H9 (cell line): Measurements from ENCODE around the gene MUC4. TPM values are rescaled to one million over a fixed set of nuclear protein-coding genes. Genes with fewer than 3 reads are reported as not detected.

ENCODE experiments used
- DNase-seq: peaks from one replicate; pipeline ENCODE4 v3.0.0-alpha.2; 2017
- H2AFZ ChIP-seq: one replicate; pipeline ENCODE4 v1.6.1; 2013; ENCODE audit warnings: mild to moderate bottlenecking, low read length, control low read depth, moderate library complexity
- H2AK5ac ChIP-seq: 2 replicates; pipeline ENCODE4 v1.6.1; 2013; ENCODE audit warnings: low read length, control low read depth, mixed read lengths; ENCODE audit not compliant: insufficient read length
- H2BK120ac ChIP-seq: one replicate; pipeline ENCODE4 v1.6.1; 2013; ENCODE audit warnings: low read depth, mild to moderate bottlenecking, low read length, control low read depth, inconsistent platforms; ENCODE audit not compliant: poor library complexity, severe bottlenecking
- H2BK12ac ChIP-seq: 2 replicates; pipeline ENCODE4 v1.6.1; 2013; ENCODE audit warnings: low read length, control low read depth, mixed read lengths, low read depth; ENCODE audit not compliant: insufficient read length
- H2BK15ac ChIP-seq: 2 replicates; pipeline ENCODE4 v1.6.1; 2013; ENCODE audit warnings: low read depth, low read length, control low read depth
- H2BK20ac ChIP-seq: one replicate; pipeline ENCODE4 v1.6.1; 2013; ENCODE audit warnings: low read depth, mild to moderate bottlenecking, low read length, control low read depth, inconsistent platforms; ENCODE audit not compliant: poor library complexity, severe bottlenecking
- H2BK5ac ChIP-seq: 2 replicates; pipeline ENCODE4 v1.6.1; 2013; ENCODE audit warnings: low read length, control low read depth, mixed read lengths; ENCODE audit not compliant: insufficient read length
- H3K14ac ChIP-seq: 2 replicates; pipeline ENCODE4 v1.6.1; 2013; ENCODE audit warnings: low read length, control low read depth; ENCODE audit not compliant: insufficient read depth
- H3K18ac ChIP-seq: 2 replicates; pipeline ENCODE4 v1.6.1; 2013; ENCODE audit warnings: low read depth, mild to moderate bottlenecking, mixed read lengths, low read length, control low read depth; ENCODE audit not compliant: insufficient read length
- H3K23ac ChIP-seq: 2 replicates; pipeline ENCODE4 v1.6.1; 2013; ENCODE audit warnings: low read length, control low read depth, mixed read lengths, low read depth; ENCODE audit not compliant: insufficient read length
- H3K23me2 ChIP-seq: 2 replicates; pipeline ENCODE4 v1.6.1; 2013; ENCODE audit warnings: low read depth, mild to moderate bottlenecking, mixed read lengths, low read length, control low read depth; ENCODE audit not compliant: insufficient read length, poor library complexity, severe bottlenecking
- H3K27ac ChIP-seq: 2 replicates; pipeline ENCODE4 v1.5.1; 2013; ENCODE audit warnings: low read length, control low read depth, mixed read lengths, low read depth; ENCODE audit not compliant: insufficient read length
- H3K27me3 ChIP-seq: 2 replicates; pipeline ENCODE4 v1.6.1; 2013; ENCODE audit warnings: low read length, control low read depth, inconsistent platforms; ENCODE audit not compliant: insufficient read depth
- H3K4ac ChIP-seq: 2 replicates; pipeline ENCODE4 v1.6.1; 2013; ENCODE audit warnings: low read depth, mild to moderate bottlenecking, control low read depth, inconsistent platforms, low read length, moderate library complexity
- H3K4me1 ChIP-seq: 2 replicates; pipeline ENCODE4 v1.6.1; 2013; ENCODE audit warnings: low read length, control low read depth, inconsistent platforms; ENCODE audit not compliant: insufficient read depth
- H3K4me2 ChIP-seq: 2 replicates; pipeline ENCODE4 v1.6.1; 2013; ENCODE audit warnings: low read length, control low read depth, mixed read lengths; ENCODE audit not compliant: insufficient read length, insufficient read depth
- H3K56ac ChIP-seq: 2 replicates; pipeline ENCODE4 v1.6.1; 2013; ENCODE audit warnings: low read depth, mild to moderate bottlenecking, mixed read lengths, low read length, control low read depth; ENCODE audit not compliant: insufficient read length
- H3K79me1 ChIP-seq: 2 replicates; pipeline ENCODE4 v1.6.1; 2013; ENCODE audit warnings: low read depth, mild to moderate bottlenecking, moderate library complexity, low read length, control low read depth, inconsistent platforms; ENCODE audit not compliant: insufficient read depth, poor library complexity, severe bottlenecking
- H3K79me2 ChIP-seq: 2 replicates; pipeline ENCODE4 v1.6.1; 2013; ENCODE audit warnings: low read length, control low read depth, inconsistent platforms; ENCODE audit not compliant: insufficient read depth
- H3K9ac ChIP-seq: 2 replicates; pipeline ENCODE4 v1.6.1; 2013; ENCODE audit warnings: low read length, control low read depth, mixed read lengths; ENCODE audit not compliant: insufficient read length; ENCODE audit errors: extremely low read depth
- H3K9me3 ChIP-seq: one replicate; pipeline ENCODE4 v1.6.1; 2013; ENCODE audit warnings: low read depth, low read length, inconsistent platforms; ENCODE audit not compliant: control insufficient read depth
- H3T11ph ChIP-seq: one replicate; pipeline ENCODE4 v1.6.1; 2013; ENCODE audit warnings: mild to moderate bottlenecking, low read length, control low read depth, inconsistent platforms
- H4K20me1 ChIP-seq: one replicate; pipeline ENCODE4 v1.6.1; 2013; ENCODE audit not compliant: control insufficient read depth, insufficient read length, insufficient read depth
- H4K5ac ChIP-seq: 2 replicates; pipeline ENCODE4 v1.6.1; 2013; ENCODE audit warnings: low read depth, mild to moderate bottlenecking, mixed read lengths, low read length, control low read depth; ENCODE audit not compliant: insufficient read length
- H4K8ac ChIP-seq: replicated peaks from 2 replicates; pipeline ENCODE4 v1.6.1; 2013; ENCODE audit warnings: low read length, control low read depth, mixed read lengths, low read depth; ENCODE audit not compliant: insufficient read length
- H4K91ac ChIP-seq: 2 replicates; pipeline ENCODE4 v1.6.1; 2013; ENCODE audit warnings: low read depth, mild to moderate bottlenecking, moderate library complexity, mixed read lengths, low read length, control low read depth; ENCODE audit not compliant: insufficient read length
- H3K27ac Mint-ChIP-seq, 3 experiments: 2 replicates in 2 of 3; 3 replicates in 1 of 3; pipeline ENCODE4 v1.8.0; 2020 to 2021; ENCODE audit warnings: mixed read lengths in 3 of 3, mild to moderate bottlenecking in 1 of 3, moderate library complexity in 1 of 3
- H3K27me3 Mint-ChIP-seq: 2 replicates; pipeline ENCODE4 v1.8.0; 2021; ENCODE audit warnings: low read depth, mild to moderate bottlenecking, moderate library complexity, mixed read lengths
- H3K36me3 Mint-ChIP-seq, 3 experiments: 2 replicates in 2 of 3; 3 replicates in 1 of 3; pipeline ENCODE4 v1.8.0; 2020 to 2021; ENCODE audit warnings: low read depth in 3 of 3, mixed read lengths in 3 of 3; ENCODE audit not compliant: insufficient read depth in 1 of 3
- H3K4me1 Mint-ChIP-seq, 2 experiments: 2 replicates each; pipeline ENCODE4 v1.8.0; 2020; ENCODE audit warnings: mixed read lengths in 2 of 2
- H3K4me3 Mint-ChIP-seq, 2 experiments: 2 replicates in 1 of 2; 3 replicates in 1 of 2; pipeline ENCODE4 v1.8.0; 2020 to 2021; ENCODE audit warnings: mild to moderate bottlenecking in 2 of 2, mixed read lengths in 2 of 2, moderate library complexity in 1 of 2
- H3K9me3 Mint-ChIP-seq, 2 experiments: 2 replicates in 1 of 2; 3 replicates in 1 of 2; pipeline ENCODE4 v1.8.0; 2020; ENCODE audit warnings: mild to moderate bottlenecking in 2 of 2, mixed read lengths in 2 of 2, moderate library complexity in 1 of 2
- WGBS: extraction: QIAGEN DNeasy Blood & Tissue Kit; methylation state at CpG from one replicate; pipeline ENCODE4 v1.1.7; 2013; ENCODE audit warnings: missing lambda C conversion rate, low lambda C conversion rate, mixed read lengths; ENCODE audit not compliant: insufficient read length; ENCODE audit errors: extremely low coverage; 5-methylcytosine and 5-hydroxymethylcytosine counted together
- total RNA-seq: library from RNA; stranded (reverse); gene quantifications from 2 replicates; pipeline ENCODE4 v1.2.1, GENCODE V29; 2021
- TF ChIP-seq, protein P1 (sequence below): fragments of 200-600 bp; sonication (generic); conservative IDR thresholded peaks from 3 replicates; pipeline ENCODE4 v1.8.0; 2021; ENCODE audit warnings: antibody characterized with exemption, mild to moderate bottlenecking

Gene MUC4
- total RNA-seq, 1 experiment from 2014 or later: 1.2 TPM

DNA sequence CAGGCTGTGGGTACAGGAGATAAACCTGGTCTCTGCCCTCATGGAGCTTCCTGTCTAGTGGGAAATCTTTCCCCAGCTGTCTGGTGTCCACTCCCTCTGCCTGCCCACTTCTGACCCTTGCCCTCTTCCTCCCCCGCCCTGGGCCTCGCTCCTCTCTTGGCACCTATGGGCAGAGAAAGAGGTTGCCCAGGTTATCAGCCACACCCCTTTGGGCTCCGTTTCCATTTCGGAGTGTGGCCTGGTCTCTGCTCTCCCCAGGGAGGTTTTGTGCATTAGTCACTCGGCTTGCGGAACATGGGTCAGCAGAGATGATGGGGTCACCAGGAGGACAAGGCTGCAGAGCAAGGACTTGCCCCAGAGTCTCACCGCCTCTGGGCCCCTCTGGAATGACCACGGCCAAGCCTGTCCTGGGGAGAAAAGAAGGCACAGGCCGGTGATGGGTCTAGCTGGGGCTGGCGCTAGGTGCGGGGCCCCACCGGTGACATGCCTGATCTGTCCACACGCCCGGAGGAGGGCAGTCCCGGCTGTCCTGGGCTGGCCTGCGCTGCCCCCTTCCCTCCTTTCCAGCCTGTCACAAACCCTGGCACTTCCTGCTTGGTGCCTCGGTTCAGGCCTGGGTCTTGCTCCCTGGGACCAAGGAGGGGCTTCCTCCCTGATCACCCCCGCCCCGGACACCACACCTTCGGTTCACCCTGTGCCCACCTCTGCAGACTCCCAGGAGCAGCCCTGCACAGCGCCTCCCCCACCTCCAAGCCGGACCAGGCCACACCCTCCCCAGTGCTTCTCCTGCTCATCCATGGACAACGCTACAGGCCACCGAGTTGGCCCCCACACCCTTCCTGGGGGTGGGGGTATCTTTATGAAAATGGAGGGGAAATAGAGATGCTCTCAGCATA, 35.6 kb upstream of the MUC4 start:
- TF ChIP-seq, protein P1, sequence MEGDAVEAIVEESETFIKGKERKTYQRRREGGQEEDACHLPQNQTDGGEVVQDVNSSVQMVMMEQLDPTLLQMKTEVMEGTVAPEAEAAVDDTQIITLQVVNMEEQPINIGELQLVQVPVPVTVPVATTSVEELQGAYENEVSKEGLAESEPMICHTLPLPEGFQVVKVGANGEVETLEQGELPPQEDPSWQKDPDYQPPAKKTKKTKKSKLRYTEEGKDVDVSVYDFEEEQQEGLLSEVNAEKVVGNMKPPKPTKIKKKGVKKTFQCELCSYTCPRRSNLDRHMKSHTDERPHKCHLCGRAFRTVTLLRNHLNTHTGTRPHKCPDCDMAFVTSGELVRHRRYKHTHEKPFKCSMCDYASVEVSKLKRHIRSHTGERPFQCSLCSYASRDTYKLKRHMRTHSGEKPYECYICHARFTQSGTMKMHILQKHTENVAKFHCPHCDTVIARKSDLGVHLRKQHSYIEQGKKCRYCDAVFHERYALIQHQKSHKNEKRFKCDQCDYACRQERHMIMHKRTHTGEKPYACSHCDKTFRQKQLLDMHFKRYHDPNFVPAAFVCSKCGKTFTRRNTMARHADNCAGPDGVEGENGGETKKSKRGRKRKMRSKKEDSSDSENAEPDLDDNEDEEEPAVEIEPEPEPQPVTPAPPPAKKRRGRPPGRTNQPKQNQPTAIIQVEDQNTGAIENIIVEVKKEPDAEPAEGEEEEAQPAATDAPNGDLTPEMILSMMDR: no peak
- no peaks in the 10 kb centered on the region for H3K27me3 ChIP-seq
- no peaks in the 10 kb centered on the region for H3K23me2 ChIP-seq
- no peak overlapping the region for H3K9ac ChIP-seq
- H3K36me3 Mint-ChIP-seq: no peaks in the 10 kb centered on the region
- H3K9me3 ChIP-seq: no peaks in the 10 kb centered on the region
- no peaks in the 10 kb centered on the region for H4K20me1 ChIP-seq
- peaks cover 7 to 10% of the 10 kb centered on the region in 2 experiments for H3K4me1 Mint-ChIP-seq
- no peak overlapping the region for H3K14ac ChIP-seq
- no peak overlapping the region for H3K4me3 Mint-ChIP-seq
- H3K56ac ChIP-seq: no peak overlapping the region
- no peaks in the 10 kb centered on the region for H3K4me1 ChIP-seq
- H2BK15ac ChIP-seq: no peak overlapping the region
- H4K91ac ChIP-seq: no peak overlapping the region
- H2BK5ac ChIP-seq: no peak overlapping the region
- no peak overlapping the region for H2AFZ ChIP-seq
- no peak overlapping the region for H3K27ac Mint-ChIP-seq
- H3K4me2 ChIP-seq: no peak overlapping the region
- H3K23ac ChIP-seq: no peak overlapping the region
- no peak overlapping the region for H3T11ph ChIP-seq
- no peak overlapping the region for H4K8ac ChIP-seq
- H3K4ac ChIP-seq: no peak overlapping the region
- H2BK12ac ChIP-seq: no peak overlapping the region
- no peak for DNase-seq
- no peak overlapping the region for H4K5ac ChIP-seq
- no peaks in the 10 kb centered on the region for H3K79me1 ChIP-seq
- no peak overlapping the region for H3K27ac ChIP-seq
- H3K18ac ChIP-seq: no peak overlapping the region
- no CpG with 5 or more reads among the region's 24 CpGs for WGBS
- no peak overlapping the region for H2BK20ac ChIP-seq
- H3K79me2 ChIP-seq: no peaks in the 10 kb centered on the region
- H2BK120ac ChIP-seq: no peak overlapping the region
- H3K9me3 Mint-ChIP-seq: peaks cover 0 to 3% of the 10 kb centered on the region in 2 experiments; a peak in 1 of 5 replicates
- H2AK5ac ChIP-seq: no peak overlapping the region
- peaks cover 14% of the 10 kb centered on the region for H3K27me3 Mint-ChIP-seq
